GM04503 (cell line): ENCODE measurements around the gene ACE2.

Experiments
- DNase-seq: peaks from one replicate; pipeline ENCODE4 v3.0.0-alpha.2; 2012; ENCODE audit warnings: low read depth

The ACE2 gene

DNA sequence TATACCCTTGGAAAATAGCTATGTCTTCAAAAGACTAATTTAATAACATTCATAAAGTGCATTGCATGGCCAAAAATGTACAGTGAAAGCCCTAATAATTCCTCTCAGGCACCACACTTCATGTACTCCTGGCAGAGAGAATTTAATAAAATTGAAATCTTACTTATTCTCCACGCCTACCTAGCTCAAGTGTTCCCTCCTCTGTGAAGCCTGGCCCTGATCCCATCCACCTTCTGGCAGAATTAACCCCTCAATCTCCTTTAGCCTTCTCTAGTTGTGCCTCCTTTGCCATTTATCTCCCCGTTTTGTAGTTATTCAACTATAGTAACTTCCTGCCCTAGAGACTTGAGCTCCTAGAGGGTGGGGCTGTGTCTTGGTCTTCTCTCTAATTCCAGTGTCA lies 26.7 kb downstream of the ACE2 start:
- no peak for DNase-seq

DNA sequence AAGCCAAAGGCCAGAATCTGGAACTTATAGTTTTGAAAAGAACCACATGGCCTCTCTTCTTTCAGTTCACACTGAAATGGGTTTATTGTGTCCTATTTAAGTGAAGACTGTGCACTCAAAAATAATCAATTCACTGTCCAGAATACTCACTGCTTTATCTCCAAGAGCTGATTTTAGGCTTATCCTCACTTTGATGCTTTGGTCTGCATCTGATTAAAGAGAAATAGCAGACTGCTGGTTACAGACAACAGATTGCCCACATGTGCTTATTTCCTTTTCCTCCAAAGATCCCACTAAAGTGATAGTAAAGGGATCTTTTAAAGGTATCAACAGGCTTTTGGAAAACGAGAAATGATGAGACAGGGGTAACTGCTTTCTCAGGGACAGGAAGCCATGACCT lies 30.6 kb downstream of the ACE2 start:
- no peak for DNase-seq

DNA sequence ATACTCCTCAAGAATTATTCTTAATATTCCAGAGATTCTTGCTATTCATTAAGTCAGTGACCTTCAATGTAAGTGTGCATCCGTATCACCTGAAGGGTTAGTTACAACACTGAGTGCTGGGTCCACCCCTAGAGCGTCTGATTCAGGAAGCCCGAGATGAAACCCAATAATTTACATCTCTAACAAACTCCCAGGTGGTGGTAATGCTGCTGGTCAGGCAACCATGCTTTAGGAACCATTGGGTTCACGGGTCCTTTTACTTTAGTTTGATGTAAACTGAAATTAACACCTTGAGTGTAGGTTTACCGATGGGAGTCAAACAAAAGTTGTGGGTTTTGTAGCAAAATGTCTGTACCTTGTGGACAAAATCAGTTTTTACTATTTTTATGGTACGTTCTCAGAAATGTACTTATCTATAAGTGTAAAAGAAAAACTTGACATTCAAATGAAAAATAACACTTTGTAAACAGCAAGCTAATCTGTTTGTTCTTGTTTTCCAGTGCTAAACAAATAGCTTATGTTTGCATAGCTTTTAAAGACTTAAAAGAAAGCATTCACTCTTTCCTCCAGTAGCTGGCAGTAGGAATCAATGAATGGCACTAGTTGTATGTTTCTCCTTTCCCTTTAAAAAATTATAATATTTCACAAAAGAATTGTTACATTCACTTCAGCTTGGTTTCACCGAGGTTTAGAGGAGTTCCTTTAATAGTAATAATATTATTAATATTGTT lies 32.7 kb downstream of the ACE2 start:
- no peak for DNase-seq

DNA sequence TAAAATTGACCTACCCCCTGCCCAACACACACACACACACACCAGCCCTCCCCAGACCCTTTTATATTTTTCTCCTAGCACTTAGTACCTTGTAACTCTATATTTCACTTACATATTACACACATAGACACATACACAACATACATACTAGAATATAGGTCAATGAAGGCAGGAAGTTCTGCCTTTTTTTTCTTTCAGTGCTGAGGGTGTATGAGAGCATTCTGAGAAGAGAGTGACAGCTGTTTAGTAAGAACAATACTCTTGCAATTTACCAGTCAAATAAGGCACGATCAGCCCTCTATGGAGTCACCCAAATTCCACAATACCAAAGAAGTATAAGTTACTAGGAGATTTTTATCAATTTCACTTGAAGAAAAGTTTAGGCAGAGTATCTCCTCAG lies 33.5 kb downstream of the ACE2 start:
- DNase-seq, result no peak

DNA sequence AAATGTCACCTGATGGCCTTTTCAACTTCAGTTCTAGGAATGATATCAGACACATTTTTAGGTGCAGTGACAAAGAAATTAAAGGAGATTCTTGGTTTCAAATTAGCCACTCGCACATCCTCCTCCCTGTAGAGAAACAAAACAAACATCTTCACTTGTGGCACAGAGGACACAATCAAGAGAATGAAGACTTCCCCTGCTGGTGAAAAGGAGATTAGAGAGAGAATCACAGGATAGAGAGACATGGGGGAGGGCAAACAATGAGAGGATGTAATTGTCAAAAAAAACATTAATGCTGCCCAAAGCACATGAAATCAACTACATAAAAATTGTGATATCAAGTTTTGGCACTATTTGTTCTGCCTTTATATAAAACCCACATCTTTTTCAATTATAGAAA lies 34.5 kb downstream of the ACE2 start:
- no peak for DNase-seq

DNA sequence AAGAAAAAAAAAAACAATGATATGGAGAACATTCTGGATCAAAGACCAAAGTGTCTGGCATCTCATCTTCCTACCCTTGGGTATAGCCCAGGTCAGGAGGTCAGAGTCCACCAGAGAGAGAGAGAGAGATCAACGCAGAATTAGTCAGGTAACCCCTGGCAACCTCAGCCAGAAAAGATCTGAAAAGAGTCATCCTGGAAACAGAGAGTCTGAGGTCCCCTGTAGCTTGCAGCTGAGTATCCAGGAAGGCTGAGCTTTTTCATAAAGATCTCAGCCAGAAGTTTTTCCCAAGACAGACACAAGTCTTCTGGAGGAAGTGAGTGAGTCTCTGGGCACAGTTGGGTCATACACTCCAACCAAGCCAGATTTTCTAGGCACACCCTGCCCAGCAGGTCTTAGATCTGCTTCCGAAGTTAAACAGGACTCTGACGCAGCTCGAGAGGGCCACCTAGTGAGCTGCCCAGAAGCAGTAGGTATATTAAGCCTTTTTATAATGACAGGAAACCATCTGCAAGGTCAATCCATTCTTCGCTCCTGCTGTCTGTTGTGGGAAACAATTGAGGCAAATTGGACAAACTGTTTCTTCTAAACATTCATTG lies 35.7 kb downstream of the ACE2 start:
- peak; percentile 7 for DNase-seq

DNA sequence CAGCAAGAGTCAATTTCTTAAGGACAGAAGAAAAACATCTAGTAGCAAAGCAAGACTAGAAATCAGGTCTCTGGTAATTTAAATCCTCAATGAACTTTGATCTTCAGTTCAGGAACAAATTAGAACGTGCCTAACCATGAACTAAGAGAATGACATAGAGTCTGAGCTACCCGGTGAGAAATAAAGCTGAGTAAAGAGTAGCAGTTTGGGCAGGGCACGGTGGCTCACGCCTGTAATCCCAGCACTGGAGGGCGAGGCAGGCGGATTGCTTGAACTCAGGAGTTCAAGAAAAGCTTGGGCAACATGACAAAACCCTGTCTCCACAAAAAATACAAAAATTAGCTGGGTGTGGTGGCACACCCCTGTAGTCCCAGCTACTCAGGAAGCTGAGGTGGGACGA lies 37.7 kb downstream of the ACE2 start:
- DNase-seq, result no peak

DNA sequence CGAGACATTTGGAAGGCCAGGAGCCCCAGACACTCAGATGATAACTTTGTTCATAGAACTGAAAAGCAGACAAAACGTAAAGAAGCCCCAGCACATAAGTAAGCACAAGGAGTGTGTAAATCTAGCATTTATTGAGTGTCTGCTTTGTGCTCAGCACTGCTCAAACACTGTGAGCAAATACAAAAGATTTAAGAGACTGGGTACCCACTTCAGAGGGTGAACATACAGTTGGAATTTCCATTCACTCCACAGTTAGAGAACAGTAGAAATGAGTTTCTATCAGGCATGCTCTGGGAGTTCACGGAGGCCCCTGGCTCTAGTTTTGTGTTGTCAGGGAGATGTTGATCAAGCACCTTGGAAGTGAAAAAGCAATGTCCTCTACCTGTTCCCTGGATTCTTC lies 39.8 kb downstream of the ACE2 start:
- DNase-seq, result no peak

DNA sequence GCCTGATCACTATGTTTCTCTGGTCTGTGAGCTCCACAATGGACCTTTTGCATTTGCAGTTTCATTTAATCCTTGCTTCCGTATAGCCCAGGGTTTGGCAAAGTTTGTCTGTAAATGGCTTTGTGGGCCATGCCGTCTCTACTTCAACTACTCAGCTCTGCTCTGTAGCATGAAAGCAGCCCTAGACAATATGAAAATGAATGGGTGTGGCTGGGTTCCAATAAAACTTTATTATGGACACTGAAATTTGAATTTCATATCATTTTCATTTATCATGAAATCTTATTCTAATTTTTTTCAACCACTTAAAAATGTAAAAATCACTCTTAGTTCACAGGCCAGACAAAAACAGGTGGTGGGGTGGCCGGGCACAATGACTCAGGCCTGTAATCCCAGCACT lies 41.5 kb downstream of the ACE2 start:
- DNase-seq, result no peak

DNA sequence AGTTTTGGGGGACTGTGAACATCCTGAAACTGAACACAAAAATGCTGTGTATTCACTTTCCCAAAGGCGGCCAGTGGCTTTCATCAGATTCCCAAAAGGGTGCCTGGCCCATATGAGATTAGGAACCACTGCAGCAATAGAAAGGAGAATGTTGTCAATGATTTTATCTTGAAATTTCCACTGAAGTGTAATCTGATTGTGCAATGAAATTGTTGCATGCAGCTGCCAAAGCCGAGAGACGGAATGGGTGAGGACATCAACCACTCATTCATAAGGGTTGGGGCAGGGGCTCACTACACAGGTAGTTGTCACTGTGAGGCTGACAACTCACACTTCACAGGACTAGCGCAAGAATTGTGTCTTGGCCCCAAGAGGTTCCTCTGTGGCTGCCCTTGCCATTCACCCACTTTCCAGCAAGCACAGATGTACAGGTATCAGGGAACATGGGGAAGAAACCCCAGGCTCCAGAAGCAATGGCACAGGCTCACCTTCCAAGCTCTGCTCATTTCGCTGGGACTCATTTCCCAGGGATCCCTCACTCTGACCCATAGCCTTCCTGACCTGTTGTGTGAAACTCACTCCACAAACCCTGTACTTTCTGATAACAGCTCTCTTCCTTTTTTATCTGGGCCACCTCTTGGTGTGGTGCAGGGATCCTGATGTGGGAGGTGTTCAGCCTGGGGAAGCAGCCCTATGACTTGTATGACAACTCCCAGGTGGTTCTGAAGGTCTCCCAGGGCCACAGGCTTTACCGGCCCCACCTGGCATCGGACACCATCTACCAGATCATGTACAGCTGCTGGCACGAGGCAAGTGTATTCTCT lies 51.4 kb downstream of the ACE2 start:
- no peak for DNase-seq

DNA sequence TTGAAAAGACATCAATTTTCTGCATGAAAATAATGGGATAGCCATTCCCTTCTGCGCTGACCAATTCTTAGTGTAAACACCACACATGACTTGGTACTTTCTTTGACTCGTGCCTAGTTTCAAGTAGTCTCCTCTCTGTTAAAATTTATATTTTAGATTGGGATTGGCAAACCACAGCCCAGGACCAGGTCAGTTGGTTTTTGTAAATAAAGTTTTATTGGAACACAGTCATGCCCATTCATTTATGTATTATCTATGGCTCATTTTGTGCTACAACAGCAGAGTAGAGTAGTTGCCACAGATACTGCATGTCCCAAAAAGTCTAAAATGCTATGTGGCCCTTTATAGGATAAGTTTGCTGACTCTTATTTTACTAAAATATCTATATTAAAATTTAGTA lies 53.4 kb downstream of the ACE2 start:
- no peak for DNase-seq

DNA sequence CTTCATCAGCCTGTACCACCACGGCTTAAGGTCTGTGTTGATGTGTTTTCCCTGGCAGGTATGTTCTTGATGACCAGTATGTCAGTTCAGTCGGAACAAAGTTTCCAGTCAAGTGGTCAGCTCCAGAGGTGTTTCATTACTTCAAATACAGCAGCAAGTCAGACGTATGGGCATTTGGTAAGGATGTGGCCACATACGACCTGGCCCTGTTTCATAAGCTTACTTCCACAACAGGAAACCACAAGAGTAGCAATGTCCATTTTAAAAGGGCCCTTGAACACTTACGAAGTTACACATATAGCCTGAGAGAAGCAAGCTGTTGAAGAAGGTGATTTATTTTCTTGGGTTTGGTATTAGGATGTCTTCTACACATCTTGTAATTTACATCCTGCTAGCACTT lies 54.0 kb downstream of the ACE2 start:
- no peak for DNase-seq

DNA sequence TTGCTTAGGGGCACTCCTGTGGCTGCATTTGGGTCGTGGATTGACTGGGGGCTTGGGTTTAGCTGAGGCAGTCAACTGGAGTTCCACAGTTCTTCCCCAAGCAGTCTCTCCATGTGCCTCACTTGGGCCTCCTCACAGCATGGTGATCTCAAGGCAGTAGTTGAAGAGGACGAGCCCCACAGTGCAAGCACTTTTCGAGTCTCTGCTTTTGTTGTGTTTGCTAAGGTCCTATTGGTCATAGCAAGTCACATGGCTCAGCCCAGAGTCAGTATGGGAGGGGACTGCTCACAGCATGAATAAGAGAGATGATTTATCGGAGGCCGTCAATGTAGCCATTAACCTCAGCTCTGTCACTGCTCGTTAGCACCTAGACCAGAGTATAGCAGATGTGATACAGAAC lies 70.4 kb downstream of the ACE2 start:
- no peak for DNase-seq

DNA sequence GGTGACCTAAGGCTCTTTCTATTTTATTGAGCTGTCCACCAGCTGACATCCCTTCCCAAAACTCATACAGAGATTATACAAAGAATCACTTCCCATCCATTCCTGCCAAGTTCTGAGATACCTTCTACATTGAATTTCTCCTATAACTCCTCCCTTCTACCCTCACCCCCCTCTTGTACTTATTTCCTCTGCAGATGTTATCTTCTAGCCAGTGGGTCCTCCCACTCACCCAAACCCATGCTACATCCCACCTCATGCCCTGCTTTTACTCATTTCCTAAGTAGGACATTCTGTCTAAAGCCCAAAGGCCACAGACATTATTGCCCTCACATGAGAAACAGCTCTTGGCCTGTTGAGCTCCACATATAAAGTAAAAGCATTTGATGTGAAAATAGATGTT lies 71.6 kb downstream of the ACE2 start:
- no peak for DNase-seq

DNA sequence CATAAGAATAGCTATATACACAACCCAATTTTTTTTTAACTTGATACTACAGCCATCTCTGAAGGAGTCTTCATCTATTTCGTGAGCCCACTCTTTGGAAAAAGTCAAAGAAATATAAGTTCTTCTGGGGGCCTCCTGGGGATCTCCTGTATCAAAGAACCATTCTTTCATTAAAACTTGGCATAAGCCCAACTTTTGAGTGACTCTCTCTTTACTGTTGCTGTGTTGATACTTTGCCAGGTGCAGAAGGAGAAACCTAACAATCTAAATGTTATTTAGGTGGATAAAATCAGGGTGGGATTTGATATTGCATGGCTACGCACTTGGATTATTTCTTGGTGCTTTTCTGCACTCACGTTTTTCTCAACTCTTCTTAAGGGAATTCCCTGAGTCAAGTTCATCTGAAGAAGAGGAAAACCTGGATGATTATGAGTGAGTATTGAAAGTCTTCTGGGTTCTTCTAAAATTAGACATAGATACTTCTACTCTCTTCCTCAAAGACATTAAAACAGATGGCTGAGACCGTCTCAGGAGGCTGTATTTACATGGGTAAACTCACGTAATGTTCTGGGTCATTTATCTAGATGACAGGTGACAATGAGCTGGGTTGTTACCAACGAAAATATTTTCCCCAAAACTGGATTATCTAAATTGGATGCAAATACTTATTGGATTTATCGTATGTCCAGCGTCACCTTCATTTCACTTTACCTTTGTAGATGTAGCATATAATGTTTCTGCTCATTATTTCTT lies 74.9 kb downstream of the ACE2 start:
- DNase-seq, result no peak

DNA sequence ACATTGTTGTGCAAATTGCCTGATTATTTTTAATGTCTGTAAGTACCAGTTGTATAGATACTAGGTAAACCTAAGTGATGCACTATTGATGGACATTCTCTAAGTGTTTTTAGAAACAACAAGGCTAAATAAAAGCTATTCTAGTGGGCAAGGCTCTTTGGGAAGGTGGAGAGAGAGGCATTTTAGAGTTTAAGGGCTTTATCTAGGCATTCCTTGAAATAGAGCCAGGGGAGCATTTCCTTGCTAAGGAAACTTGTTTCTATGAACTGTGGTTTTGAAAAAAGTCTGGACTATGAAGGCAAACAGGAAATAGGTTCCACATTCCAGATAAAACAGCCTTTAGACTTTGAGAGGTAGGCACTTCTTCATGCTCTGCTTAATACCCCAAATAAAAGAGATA lies 76.3 kb downstream of the ACE2 start:
- DNase-seq, result no peak

DNA sequence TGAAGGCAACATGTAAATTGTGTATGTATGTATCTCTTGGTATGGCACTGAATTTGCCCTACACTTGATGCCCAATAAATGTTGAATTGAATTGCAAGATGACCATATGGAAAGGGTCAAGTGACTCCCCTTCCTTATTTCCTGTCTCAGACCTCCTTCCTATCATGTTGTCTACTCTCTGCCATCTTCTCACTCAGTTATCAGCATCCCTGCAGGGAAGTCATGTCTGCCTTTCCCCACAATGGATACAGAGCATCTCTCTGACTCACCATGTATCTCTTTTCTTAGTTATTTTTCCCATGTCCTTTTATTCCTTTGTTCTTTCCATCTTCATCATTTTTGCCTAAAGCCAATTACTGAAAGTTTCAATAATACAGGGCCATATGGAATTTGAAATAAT lies 77.7 kb downstream of the ACE2 start:
- DNase-seq, result no peak

DNA sequence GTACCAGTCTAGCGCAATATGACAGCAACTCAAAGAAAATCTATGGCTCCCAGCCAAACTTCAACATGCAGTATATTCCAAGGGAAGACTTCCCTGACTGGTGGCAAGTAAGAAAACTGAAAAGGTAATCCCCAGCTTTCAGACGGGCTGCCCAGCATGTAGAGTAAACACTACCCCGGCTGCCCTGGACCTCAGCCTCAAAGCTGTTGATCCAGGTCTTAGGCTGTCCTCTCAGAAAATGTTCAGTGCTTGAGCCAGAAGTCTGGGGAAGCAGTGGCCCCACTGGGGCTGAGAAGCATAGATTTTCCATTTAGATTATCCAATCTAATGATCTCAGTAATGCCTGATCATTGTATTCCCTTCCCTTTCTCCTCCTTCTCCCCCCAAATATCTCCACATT lies 78.3 kb downstream of the ACE2 start:
- no peak for DNase-seq

DNA sequence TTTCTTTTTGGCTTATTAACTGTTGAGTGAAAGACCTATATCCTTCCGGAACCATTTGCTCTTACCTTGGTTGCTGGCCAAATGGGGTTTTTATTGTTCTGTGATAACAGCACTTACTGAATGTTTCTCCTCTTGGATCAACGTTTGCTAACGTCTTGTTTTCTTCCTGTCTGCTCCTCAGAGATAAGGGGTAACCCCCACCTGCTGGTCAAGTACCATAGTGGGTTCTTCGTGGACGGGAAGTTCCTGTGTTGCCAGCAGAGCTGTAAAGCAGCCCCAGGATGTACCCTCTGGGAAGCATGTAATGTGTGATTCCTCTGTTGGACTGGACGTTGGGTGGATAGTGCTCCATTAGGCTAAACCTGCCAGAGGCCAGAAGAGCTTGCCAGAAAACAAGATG lies 84.8 kb downstream of the ACE2 start:
- no peak for DNase-seq

DNA sequence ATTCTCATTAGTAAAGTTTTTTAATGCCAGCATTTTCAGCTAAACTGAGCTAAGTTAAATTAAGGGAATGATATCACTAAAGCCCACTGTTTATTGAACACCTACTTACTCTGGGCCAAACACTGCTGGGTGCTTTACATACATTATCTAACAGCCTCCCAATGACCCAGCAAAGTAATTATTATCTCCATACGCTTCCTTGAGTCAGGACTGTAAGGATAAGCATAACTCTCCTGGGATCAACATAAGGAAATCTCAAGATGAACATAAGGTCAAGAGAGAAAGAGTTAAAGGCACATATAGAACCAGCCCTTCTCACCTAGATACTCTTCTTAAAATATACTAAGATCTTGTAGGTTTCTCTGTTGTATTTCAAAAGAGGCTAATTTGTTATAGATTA lies 86.5 kb downstream of the ACE2 start:
- no peak for DNase-seq

DNA sequence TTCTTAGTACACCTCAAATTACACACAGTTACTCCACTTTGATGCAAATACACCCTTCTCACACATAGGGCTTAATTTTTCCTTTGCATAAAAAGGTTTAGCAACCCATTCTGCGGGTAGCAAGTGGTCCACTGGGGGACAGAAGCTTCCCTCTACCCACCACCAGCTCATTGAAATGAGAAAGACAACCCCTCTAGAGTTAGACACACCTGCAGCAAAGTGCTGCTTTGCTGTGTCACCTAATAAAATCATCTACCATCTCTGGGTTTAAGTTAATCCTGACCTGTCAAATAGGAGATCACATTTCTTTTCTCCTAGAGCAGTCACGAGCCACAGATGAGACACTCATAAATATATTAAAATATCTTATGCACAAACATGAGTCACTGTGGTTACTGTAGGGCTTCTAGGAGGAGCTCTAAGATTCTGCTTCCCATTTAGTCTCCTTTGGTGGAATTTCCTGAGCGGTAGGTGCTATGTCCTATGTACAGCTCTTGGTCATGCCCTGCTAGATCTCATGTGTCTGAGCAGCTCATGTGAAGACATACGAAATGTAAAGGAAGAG lies 88.3 kb downstream of the ACE2 start:
- DNase-seq, result no peak

DNA sequence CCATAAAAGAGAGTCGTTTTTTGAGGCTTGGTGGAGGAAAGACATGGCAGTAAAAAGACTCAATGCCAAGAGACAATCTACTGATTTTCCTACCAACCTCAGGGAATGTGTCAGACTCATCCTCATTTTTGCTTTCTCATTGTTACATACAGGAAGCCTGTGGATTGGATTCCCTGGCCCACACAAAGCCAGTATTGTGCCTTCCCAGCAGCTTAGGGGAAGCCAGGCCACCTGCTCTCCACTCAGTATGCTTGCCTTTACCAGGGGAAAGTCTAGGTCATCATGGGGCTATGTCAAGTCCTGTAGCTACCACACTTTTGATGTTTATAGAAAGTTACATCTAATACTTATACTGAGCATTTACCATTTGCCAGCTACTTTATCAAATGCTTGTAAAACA lies 89.2 kb downstream of the ACE2 start:
- DNase-seq, result no peak
